Spleen (tissue), 11 donors: ENCODE results near the gene ZNF224. TPM values are rescaled to one million over a fixed set of nuclear protein-coding genes. Genes with fewer than 3 reads are reported as not detected.

Source experiments
- DNase-seq: peaks from one replicate; pipeline ENCODE4 v3.0.0-alpha.2; 2020
- H3K27ac ChIP-seq, 8 donors: fragments of 200-600 bp; sonication (generic) in 7 of 8; 1 replicate in 4 of 8; 2 replicates in 4 of 8; pipeline versions ENCODE4 v1.5.0 to v1.8.0; 2016 to 2021; ENCODE audit warnings: inconsistent platforms in 4 of 8, mild to moderate bottlenecking in 4 of 8, moderate library complexity in 1 of 8
- H3K27me3 ChIP-seq, 7 donors: fragments of 200-600 bp; sonication (generic) in 6 of 7; replicated peaks in 1 of 7; 1 replicate in 4 of 7; 2 replicates in 3 of 7; pipeline versions ENCODE4 v1.5.0 to v1.8.0; 2016 to 2021; ENCODE audit warnings: inconsistent platforms in 3 of 7, mild to moderate bottlenecking in 1 of 7
- H3K36me3 ChIP-seq, 6 donors: fragments of 200-600 bp; sonication (generic) in 5 of 6; 1 replicate in 4 of 6; 2 replicates in 2 of 6; pipeline versions ENCODE4 v1.5.0 to v1.8.0; 2016 to 2021; ENCODE audit warnings: inconsistent platforms in 2 of 6
- H3K4me1 ChIP-seq, 6 donors: fragments of 200-600 bp; sonication (generic) in 5 of 6; 1 replicate in 3 of 6; 2 replicates in 3 of 6; pipeline versions ENCODE4 v1.5.0 to v1.8.0; 2016 to 2021; ENCODE audit warnings: inconsistent platforms in 3 of 6
- H3K4me3 ChIP-seq, 8 donors: fragments of 200-600 bp; sonication (generic) in 7 of 8; 1 replicate in 4 of 8; 2 replicates in 4 of 8; pipeline versions ENCODE4 v1.5.0 to v1.8.0; 2016 to 2021; ENCODE audit warnings: inconsistent platforms in 4 of 8, mild to moderate bottlenecking in 4 of 8, moderate library complexity in 2 of 8
- H3K9me3 ChIP-seq, 8 donors: fragments of 200-600 bp; sonication (generic) in 7 of 8; 1 replicate in 4 of 8; 2 replicates in 4 of 8; pipeline versions ENCODE4 v1.5.0 to v1.8.0; 2016 to 2021; ENCODE audit warnings: inconsistent platforms in 4 of 8
- CTCF ChIP-seq, 11 experiments: fragments of 200-600 bp in 7 of 11; fragments of 450-650 bp in 4 of 11; sonication (generic) in 4 of 11; IDR thresholded peaks in 8 of 11; conservative IDR thresholded peaks in 3 of 11; 1 replicate in 7 of 11; 2 replicates in 4 of 11; pipeline versions ENCODE4 v1.4.0 to v1.8.0; 2016 to 2021; ENCODE audit warnings: antibody characterized with exemption in 11 of 11, inconsistent platforms in 4 of 11, mild to moderate bottlenecking in 1 of 11
- POLR2A ChIP-seq, 3 donors: fragments of 450-650 bp; IDR thresholded peaks; one replicate each; pipeline ENCODE4 v1.5.1; 2017; ENCODE audit warnings: antibody characterized with exemption in 3 of 3, mild to moderate bottlenecking in 1 of 3
- POLR2AphosphoS5 ChIP-seq, 3 donors: sonication (generic); formaldehyde crosslinking; IDR thresholded peaks; one replicate each; pipeline ENCODE4 v1.5.1; 2017; ENCODE audit warnings: antibody characterized with exemption in 3 of 3
- WGBS, 5 donors: extraction: QIAGEN DNeasy Blood & Tissue Kit in 3 of 5; methylation state at CpG; one replicate each; pipeline versions ENCODE4 v1.1.5 to v1.1.7; 2013 to 2018; 5-methylcytosine and 5-hydroxymethylcytosine counted together
- intact Hi-C: fragments of 100-400 bp; cut with DNase I; formaldehyde crosslinking; loops from one replicate; pipeline ENCODE4 v1.15.0; 2023; ENCODE audit warnings: low total_unique reads
- polyA plus RNA-seq, 3 donors: library from polyadenylated mRNA; stranded (reverse); fragments of 200-250 nt; gene quantifications; one replicate each; pipeline ENCODE4 v1.2.1, GENCODE V29; 2013
- total RNA-seq, 7 donors: library from RNA; depleted of rRNA in 3 of 7; stranded (reverse); fragments of >200 nt in 3 of 7; fragmentation: NEBNext Ultra II Directional in 4 of 7; extraction: Animal tissue kit (Norgen Biotek cat#: 25700) in 4 of 7; gene quantifications; one replicate each; pipeline versions ENCODE4 v1.1.0 to v1.2.1, GENCODE V29; 2016 to 2021
- donor health status: healthy with polysubstance abuse.
- donor health status: DM: no; HTN: no; CAD: no; lungs with moderate emphysema.
- donor health status: DM: no; HTN: no; CAD: no.
- donor health status: Bipolar disorder and iron deficiency.
- donor health status: healthy.
- donor health status: DM: no; HTN: no; CAD: no.
- donor health status: DM: yes; HTN: yes; CAD: no.

Gene ZNF224
- total and polyA plus RNA-seq, 10 donors: 15.9 to 61.8 (median 41.7) TPM

- TF ChIP-seq CTCF (IDR thresholded peaks at IDR 0.05 in 8 of 11, conservative IDR thresholded peaks at IDR 0.05 in 3 of 11) (no peak), POLR2A (IDR thresholded peaks at IDR 0.05) (no peak), POLR2AphosphoS5 (IDR thresholded peaks at IDR 0.05) (peak in 1 of 3 donors; percentile 30)
- Histone ChIP-seq H3K27me3 (no peaks in the 10 kb centered on the region), H3K4me3 (peak overlapping the region; percentile 71 to 91 (median 78)), H3K9me3 (peaks cover 21 to 53% (median 52%) of the 10 kb centered on the region in 8 donors), H3K27ac (no peak overlapping the region), H3K4me1 (peaks cover 10 to 34% (median 24%) of the 10 kb centered on the region in 6 donors), H3K36me3 (peaks cover 9 to 37% (median 14%) of the 10 kb centered on the region in 6 donors)
- WGBS, 5 donors: 23 to 33% (median 27%) methylated on average over 17 of the region's 17 CpGs
- intact Hi-C loops: loop anchor here (10.0 kb wide), 1 partner anchor 53 kb away; the partner anchor contains the start of gene ZNF226
- no peak for DNase-seq
Measured at GRCh38 chr19:44111910-44112463, 17.8 kb downstream of the ZNF224 start.

- H3K9me3 ChIP-seq: peaks cover 18 to 45% (median 44%) of the 10 kb centered on the region in 8 donors
- whole genome bisulfite sequencing, 5 donors: 1% methylated on average over 10 to 11 of the region's 11 CpGs
- TF ChIP-seq CTCF (IDR thresholded peaks at IDR 0.05 in 8 of 11, conservative IDR thresholded peaks at IDR 0.05 in 3 of 11) (peak in 1 of 11 experiments; percentile 2), POLR2AphosphoS5 (IDR thresholded peaks at IDR 0.05) (no peak)
- peaks cover 5 to 37% (median 16%) of the 10 kb centered on the region in 6 donors for H3K36me3 ChIP-seq
- H3K4me3 ChIP-seq: peak overlapping the region; percentile 71 to 91 (median 78)
- no peaks in the 10 kb centered on the region for H3K27me3 ChIP-seq
- H3K4me1 ChIP-seq: peaks cover 10 to 34% (median 24%) of the 10 kb centered on the region in 6 donors
- H3K27ac ChIP-seq: peak overlapping the region in 6 of 8 donors; percentile 61 to 85 (median 81)
- no peak for DNase-seq
- intact Hi-C loops: loop anchor here (10.0 kb wide), 1 partner anchor 52 kb away; the partner anchor contains the start of gene ZNF226
Measured at GRCh38 chr19:44112802-44113137, 18.6 kb downstream of the ZNF224 start.

- peak; percentile 94 for DNase-seq
- Histone ChIP-seq H3K4me3 (peak within 1 kb of the TSS; percentile 71 to 91 (median 78)), H3K27ac (peak within 1 kb of the TSS; percentile 32 to 85 (median 78)), H3K36me3 (peaks cover 5 to 37% (median 21%) of the 10 kb centered on the region in 6 donors), H3K4me1 (peaks cover 10 to 34% (median 24%) of the 10 kb centered on the region in 6 donors), H3K9me3 (peaks cover 16 to 41% (median 40%) of the 10 kb centered on the region in 8 donors), H3K27me3 (no peaks in the 10 kb centered on the region)
- TF ChIP-seq CTCF (IDR thresholded peaks at IDR 0.05 in 8 of 11, conservative IDR thresholded peaks at IDR 0.05 in 3 of 11) (peak in 4 of 11 experiments; percentile 19 to 42 (median 32)), POLR2AphosphoS5 (IDR thresholded peaks at IDR 0.05) (peak; percentile 54 to 86 (median 83)), POLR2A (IDR thresholded peaks at IDR 0.05) (no peak)
- intact Hi-C loops: loop anchor here (10.0 kb wide), 1 partner anchor 52 kb away; the partner anchor contains the start of gene ZNF226
- 0 to 1% (median 0%) methylated on average over 37 to 44 of the region's 44 CpGs for WGBS, 5 donors
Measured at GRCh38 chr19:44113138-44113783, 19.1 kb downstream of the ZNF224 start, which contains the start of gene ZNF225. Gene ZNF225, plus strand, starts transcription at chr19:44113399. Its CDS starts 2,429 bp downstream, at chr19:44115828.
